NB4 (cell line): ENCODE data around the gene MAGI1.

Source experiments
- CTCF ChIP-seq: IDR thresholded peaks from one replicate; pipeline ENCODE4 v1.5.1; 2012; ENCODE audit warnings: low read depth, low read length
- POLR2A ChIP-seq: IDR thresholded peaks from 2 replicates; pipeline ENCODE4 v1.6.1; 2011; ENCODE audit warnings: mild to moderate bottlenecking; ENCODE audit not compliant: insufficient read length; ENCODE audit errors: extremely low read depth
- TF ChIP-seq, protein P1 (sequence below): IDR thresholded peaks from 2 replicates; pipeline ENCODE4 v1.6.1; 2011; ENCODE audit warnings: low read depth, low read length

- no peak for TF ChIP-seq POLR2A
- no peak for TF ChIP-seq CTCF
- TF ChIP-seq, protein P1, sequence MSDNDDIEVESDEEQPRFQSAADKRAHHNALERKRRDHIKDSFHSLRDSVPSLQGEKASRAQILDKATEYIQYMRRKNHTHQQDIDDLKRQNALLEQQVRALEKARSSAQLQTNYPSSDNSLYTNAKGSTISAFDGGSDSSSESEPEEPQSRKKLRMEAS: no peak
Measured at GRCh38 chr3:65483011-65483410, 555.7 kb downstream of the MAGI1 start.
